HepG2 (cell line): Measurements from ENCODE around the gene ZNF783. TPM values are rescaled to one million over a fixed set of nuclear protein-coding genes. Genes with fewer than 3 reads are reported as not detected.
"Not testable (repeated sequence)": the region's sequence is repeated elsewhere in the genome, so short reads cannot be mapped to it uniquely, and the experiment has no call there.

Experiments used
- ATAC-seq: fragments of 200-7000 bp; cut with Tn5 transposase; 3 replicates; pipeline ENCODE4 v1.9.1; 2020; ENCODE audit warnings: mild to moderate bottlenecking, moderate library complexity
- BruUV-seq: library from RNA; stranded (reverse); fragments of 400-500 nt; replicated peaks from 2 replicates; lab custom pipeline; 2021; lab: Mats Ljungman, UMichigan
- CTCF ChIA-PET: fragments of 300-600 bp; formaldehyde crosslinking; extraction: SDS; loops from one replicate; lab custom pipeline; 2021; ENCODE audit warnings: low total read pairs, inconsistent platforms, low intra/inter-chr PET ratio; lab: Yijun Ruan, JAX
- POLR2A ChIA-PET: fragments of 350-600 bp; sonication (Branson Sonifier 250); formaldehyde crosslinking; loops from one replicate; lab custom pipeline; 2020; ENCODE audit warnings: antibody characterized with exemption, inconsistent platforms; lab: Yijun Ruan, JAX
- DNase-seq: peaks from one replicate; pipeline ENCODE4 v3.0.0-alpha.2; 2015; ENCODE audit warnings: low spot score
- FAIRE-seq: peaks from 3 replicates; lab custom pipeline; 2011; peaks lifted over from hg19 to GRCh38; lab: Jason Lieb, UNC
- H2AFZ ChIP-seq: one replicate; pipeline ENCODE4 v1.6.1; 2011; ENCODE audit warnings: low read length, inconsistent platforms
- H3K27ac ChIP-seq: fragments of 300-600 bp; 3 replicates; pipeline ENCODE4 v1.8.0; 2011; ENCODE audit warnings: mixed run types, mild to moderate bottlenecking, mixed read lengths, low read length, inconsistent platforms; ENCODE audit not compliant: insufficient read depth; ENCODE audit errors: extremely low read length
- H3K27me3 ChIP-seq, 2 experiments: fragments of 200-600 bp in 1 of 2; 2 replicates in 1 of 2; 3 replicates in 1 of 2; pipeline versions ENCODE4 v1.6.0 to v1.8.0; 2011; ENCODE audit warnings: low read length in 2 of 2, mild to moderate bottlenecking in 2 of 2, moderate library complexity in 2 of 2, inconsistent platforms in 1 of 2; ENCODE audit not compliant: insufficient read depth in 2 of 2, control insufficient read depth in 1 of 2
- H3K36me3 ChIP-seq, 2 experiments: fragments of 200-600 bp in 1 of 2; replicated peaks in 1 of 2; 2 replicates in 1 of 2; 3 replicates in 1 of 2; pipeline versions ENCODE4 v1.5.1 to v1.8.0; 2011; ENCODE audit warnings: low read length in 2 of 2, inconsistent platforms in 1 of 2; ENCODE audit not compliant: insufficient read depth in 2 of 2, control insufficient read depth in 1 of 2
- H3K4me1 ChIP-seq: 2 replicates; pipeline ENCODE4 v1.5.1; 2012; ENCODE audit warnings: low read length, inconsistent platforms; ENCODE audit not compliant: insufficient read depth
- H3K4me2 ChIP-seq: 2 replicates; pipeline ENCODE4 v1.6.0; 2011; ENCODE audit warnings: low read depth, low read length, inconsistent platforms
- H3K4me3 ChIP-seq, 3 experiments: fragments of 200-600 bp in 1 of 3; sonication (generic), shearing (Covaris generic) in 1 of 3; replicated peaks in 1 of 3; 2 replicates each; pipeline ENCODE4 v1.5.1; 2011 to 2016; ENCODE audit warnings: low read length in 3 of 3, inconsistent platforms in 2 of 3, low read depth in 2 of 3, mild to moderate bottlenecking in 2 of 3, control low read depth in 1 of 3, mixed read lengths in 1 of 3; ENCODE audit not compliant: insufficient read depth in 1 of 3
- H3K79me2 ChIP-seq: one replicate; pipeline ENCODE4 v1.6.1; 2011; ENCODE audit warnings: low read length, inconsistent platforms; ENCODE audit not compliant: insufficient read depth
- H3K9ac ChIP-seq: 2 replicates; pipeline ENCODE4 v1.6.0; 2011; ENCODE audit warnings: mild to moderate bottlenecking, low read depth, low read length, inconsistent platforms; ENCODE audit not compliant: insufficient read depth
- H3K9me3 ChIP-seq: 2 replicates; pipeline ENCODE4 v1.5.1; 2012; ENCODE audit warnings: mild to moderate bottlenecking, low read length
- H4K20me1 ChIP-seq: 2 replicates; pipeline ENCODE4 v1.6.0; 2011; ENCODE audit warnings: inconsistent platforms, mild to moderate bottlenecking, low read length, moderate library complexity; ENCODE audit not compliant: insufficient read depth
- ARNT2 ChIP-seq: sonication (generic); formaldehyde crosslinking; IDR thresholded peaks from 2 replicates; pipeline ENCODE4 v1.8.0; 2022; ENCODE audit warnings: mild to moderate bottlenecking, low read depth, missing genetic modification reagents, moderate library complexity
- HMGXB4 ChIP-seq, 2 experiments: sonication (generic) in 1 of 2; formaldehyde crosslinking in 1 of 2; IDR thresholded peaks; 2 replicates each; pipeline versions ENCODE4 v1.4.0 to v1.6.1; 2018 to 2020; ENCODE audit warnings: missing genetic modification reagents in 2 of 2, borderline replicate concordance in 1 of 2, low read depth in 1 of 2, mild to moderate bottlenecking in 1 of 2, missing biosample characterization in 1 of 2
- WGBS: methylation state at CpG from one replicate; pipeline ENCODE4 v1.1.6; 2017; ENCODE audit warnings: low lambda C conversion rate; 5-methylcytosine and 5-hydroxymethylcytosine counted together
- in situ Hi-C: cut with HindIII; loops from 2 replicates; pipeline ENCODE4 v1.10.0; 2017; ENCODE audit warnings: low pct_unique_long_range_greater_than_20kb; ENCODE audit not compliant: extremely low pct_ligation_motif_present
- intact Hi-C: fragments of 100-400 bp; cut with micrococcal nuclease; formaldehyde crosslinking; loops from one replicate; pipeline ENCODE4 v1.10.0; 2022; ENCODE audit not compliant: unreplicated experiment
- polyA plus RNA-seq, 8 experiments: library from polyadenylated mRNA; depleted of rRNA in 3 of 8; stranded (reverse) in 7 of 8; unstranded in 1 of 8; fragments of >200 nt; fragmentation: Illumina TruSeq in 4 of 8; extraction: Trizol in 4 of 8; gene quantifications; 2 replicates each; pipeline versions ENCODE4 v1.2.1 to v1.2.3, GENCODE V29; 2011 to 2016; ENCODE audit warnings: low read depth in 4 of 8, missing spikeins in 1 of 8, mixed read lengths in 1 of 8; ENCODE audit not compliant: insufficient read depth in 1 of 8
- total RNA-seq, 5 experiments: library from RNA; depleted of rRNA; stranded (reverse); fragments of >200 nt; fragmentation: Illumina TruSeq; extraction: Trizol; gene quantifications; 2 replicates each; pipeline ENCODE4 v1.2.3, GENCODE V29; 2016; ENCODE audit warnings: low read depth in 1 of 5

Gene ZNF783
- total and polyA plus RNA-seq, 2 of the 13 experiments (the other 11 are each of a cell fraction or from before 2014, with no cell fraction given): 4.1 to 5.2 TPM

GRCh38 chr7:149251518-149251917, 10.5 kb upstream of the ZNF783 start:
- H3K36me3 ChIP-seq: peaks cover 27 to 41% of the 10 kb centered on the region in 2 experiments
- H3K9me3 ChIP-seq, CTCF ChIA-PET, H3K79me2 ChIP-seq, DNase-seq, H3K27me3 ChIP-seq, H3K9ac ChIP-seq, BruUV-seq, intact Hi-C loops, H3K4me3 ChIP-seq, FAIRE-seq, ATAC-seq, H3K27ac ChIP-seq, H3K4me2 ChIP-seq, in situ Hi-C loops, H2AFZ ChIP-seq, H3K4me1 ChIP-seq, H4K20me1 ChIP-seq: not testable (repeated sequence)
- 98% methylated on average over 10 of the region's 10 CpGs for WGBS
- POLR2A ChIA-PET: interaction anchor here (1.4 kb wide), 1 partner anchor 10 kb away, joined by 5 read pairs; the partner anchor contains the start of gene ZNF783

- ChIA-PET CTCF (no interaction called here), POLR2A (no interaction called here)
- Histone ChIP-seq H3K27ac (no peak overlapping the region), H4K20me1 (no peaks in the 10 kb centered on the region), H3K79me2 (peaks cover 2% of the 10 kb centered on the region), H3K4me3 (no peak overlapping the region), H3K4me2 (no peak overlapping the region), H3K4me1 (no peaks in the 10 kb centered on the region), H3K27me3 (no peaks in the 10 kb centered on the region), H2AFZ (no peak overlapping the region), H3K9ac (no peak overlapping the region), H3K9me3 (no peaks in the 10 kb centered on the region), H3K36me3 (peaks cover 27 to 41% of the 10 kb centered on the region in 2 experiments)
- no peak for FAIRE-seq
- DNase-seq: no peak
- 100% methylated on average over 1 of the region's 2 CpGs for WGBS
- in situ Hi-C loops (no loop called here), intact Hi-C loops (no loop called here)
- ATAC-seq: no peak
- no TSS peak for BruUV-seq
- TF ChIP-seq ARNT2 (CRISPR knock-in tag) (no peak), HMGXB4 (CRISPR knock-in tag; IDR thresholded peaks at IDR 0.05; ENCODE audit: borderline replicate concordance in 1 of 2, low read depth in 1 of 2) (no peak)
These were observed 9.6 kb upstream of the ZNF783 start for GRCh38 chr7:149252378-149252777.
